Measurements from ENCODE around the gene MFRP. TPM values are rescaled to one million over a fixed set of nuclear protein-coding genes. Genes with fewer than 3 reads are reported as not detected.
A peak's percentile ranks its signal among the peaks of the same experiment; 100 is the strongest.

The MFRP gene
- total RNA-seq, 2 experiments from 2014 or later: not detected

DNA sequence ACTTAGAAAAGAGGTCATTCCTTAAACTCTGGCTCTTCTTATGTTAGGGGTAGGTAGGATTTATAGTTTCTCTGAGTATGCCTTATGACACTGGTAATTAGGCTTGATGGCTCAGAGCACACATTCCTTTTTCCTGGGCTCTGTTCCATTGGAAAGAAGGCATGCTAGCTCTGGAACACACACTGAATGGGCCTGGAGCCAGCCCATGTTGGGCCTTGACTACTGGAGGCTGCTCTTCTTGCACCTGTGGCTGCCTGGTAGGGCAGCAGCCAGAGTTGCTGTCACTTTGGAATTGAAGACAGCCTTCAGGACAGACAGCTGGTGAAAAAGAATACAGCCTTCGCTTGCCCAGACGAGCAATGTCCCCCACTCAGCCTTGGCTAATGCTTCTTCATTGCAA, 47.8 kb downstream of the MFRP start:
- Mint-ChIP-seq H3K4me3 (no peak overlapping the region), H3K9me3 (no peaks in the 10 kb centered on the region), H3K4me1 (ENCODE audit: low read depth) (peaks cover 3% of the 10 kb centered on the region), H3K27ac (no peak overlapping the region), H3K36me3 (ENCODE audit: low read depth) (peaks cover 91% of the 10 kb centered on the region), H3K27me3 (no peaks in the 10 kb centered on the region)
- ChIA-PET POLR2A (no interaction called here), CTCF (no interaction called here)
- intact Hi-C loops (cut with DNase I, micrococcal nuclease): no loop called here
- ATAC-seq (ENCODE audit: poor library complexity) (no peak), DNase-seq (no peak)
- Histone ChIP-seq H3K27ac (ENCODE audit: low read depth in 1 of 2, low read length in 2 of 2) (no peak overlapping the region), H3K9me3 (ENCODE audit: control insufficient read depth in 1 of 2, insufficient read depth in 1 of 2, low read length in 2 of 2) (no peaks in the 10 kb centered on the region), H3K36me3 (ENCODE audit: insufficient read depth, low read length) (peaks cover 89% of the 10 kb centered on the region), H3K27me3 (ENCODE audit: control insufficient read depth in 1 of 2, insufficient read depth in 2 of 2, low read length in 2 of 2) (no peaks in the 10 kb centered on the region), H3K4me1 (ENCODE audit: insufficient read depth, low read length) (no peaks in the 10 kb centered on the region), H3K4me3 (ENCODE audit: low read length) (no peak overlapping the region)
- TF ChIP-seq, protein P1, sequence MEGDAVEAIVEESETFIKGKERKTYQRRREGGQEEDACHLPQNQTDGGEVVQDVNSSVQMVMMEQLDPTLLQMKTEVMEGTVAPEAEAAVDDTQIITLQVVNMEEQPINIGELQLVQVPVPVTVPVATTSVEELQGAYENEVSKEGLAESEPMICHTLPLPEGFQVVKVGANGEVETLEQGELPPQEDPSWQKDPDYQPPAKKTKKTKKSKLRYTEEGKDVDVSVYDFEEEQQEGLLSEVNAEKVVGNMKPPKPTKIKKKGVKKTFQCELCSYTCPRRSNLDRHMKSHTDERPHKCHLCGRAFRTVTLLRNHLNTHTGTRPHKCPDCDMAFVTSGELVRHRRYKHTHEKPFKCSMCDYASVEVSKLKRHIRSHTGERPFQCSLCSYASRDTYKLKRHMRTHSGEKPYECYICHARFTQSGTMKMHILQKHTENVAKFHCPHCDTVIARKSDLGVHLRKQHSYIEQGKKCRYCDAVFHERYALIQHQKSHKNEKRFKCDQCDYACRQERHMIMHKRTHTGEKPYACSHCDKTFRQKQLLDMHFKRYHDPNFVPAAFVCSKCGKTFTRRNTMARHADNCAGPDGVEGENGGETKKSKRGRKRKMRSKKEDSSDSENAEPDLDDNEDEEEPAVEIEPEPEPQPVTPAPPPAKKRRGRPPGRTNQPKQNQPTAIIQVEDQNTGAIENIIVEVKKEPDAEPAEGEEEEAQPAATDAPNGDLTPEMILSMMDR (IDR thresholded peaks at IDR 0.05): no peak

DNA sequence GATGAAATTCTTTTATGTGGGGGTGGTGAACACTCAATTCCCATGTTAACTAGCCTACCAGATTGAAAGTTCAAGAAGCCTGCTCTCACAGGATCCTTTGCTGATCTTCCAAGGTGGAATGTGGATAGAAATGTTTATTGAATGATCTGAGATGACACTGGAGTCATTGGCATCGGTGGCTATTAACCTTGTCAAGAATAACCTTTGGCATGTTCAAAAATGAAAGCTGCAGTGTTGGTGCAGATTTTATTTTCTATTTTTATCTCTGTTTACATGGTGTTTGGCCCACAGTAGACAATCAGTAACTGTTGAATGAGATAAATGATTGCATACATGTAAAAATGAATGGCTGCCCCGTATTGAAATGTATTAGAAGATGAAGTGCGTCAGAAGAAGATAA, 48.6 kb downstream of the MFRP start:
- Histone ChIP-seq H3K27ac (ENCODE audit: low read depth in 1 of 2, low read length in 2 of 2) (no peak overlapping the region), H3K27me3 (ENCODE audit: control insufficient read depth in 1 of 2, insufficient read depth in 2 of 2, low read length in 2 of 2) (no peaks in the 10 kb centered on the region), H3K4me1 (ENCODE audit: insufficient read depth, low read length) (no peaks in the 10 kb centered on the region), H3K36me3 (ENCODE audit: insufficient read depth, low read length) (peaks cover 83% of the 10 kb centered on the region), H3K9me3 (ENCODE audit: control insufficient read depth in 1 of 2, insufficient read depth in 1 of 2, low read length in 2 of 2) (no peaks in the 10 kb centered on the region), H3K4me3 (ENCODE audit: low read length) (no peak overlapping the region)
- H3K4me1 Mint-ChIP-seq (ENCODE audit: low read depth): peaks cover 3% of the 10 kb centered on the region
- no peak overlapping the region for H3K27ac Mint-ChIP-seq
- POLR2A ChIA-PET: interaction anchor here (0.9 kb wide), 1 partner anchor 13 kb away, joined by 3 read pairs; no protein-coding TSS in a partner anchor
- no peak for DNase-seq
- no peaks in the 10 kb centered on the region for H3K27me3 Mint-ChIP-seq
- intact Hi-C loops (cut with DNase I, micrococcal nuclease): no loop called here
- CTCF ChIA-PET: interaction anchor here (1.0 to 1.6 kb wide), 2 partner anchors 8 to 23 kb away, joined by 3 to 4 read pairs; no protein-coding TSS in a partner anchor
- no peak for ATAC-seq (ENCODE audit: poor library complexity)
- no peak overlapping the region for H3K4me3 Mint-ChIP-seq
- peaks cover 91% of the 10 kb centered on the region for H3K36me3 Mint-ChIP-seq (ENCODE audit: low read depth)
- TF ChIP-seq, protein P1 (IDR thresholded peaks at IDR 0.05): no peak
- H3K9me3 Mint-ChIP-seq: no peaks in the 10 kb centered on the region

DNA sequence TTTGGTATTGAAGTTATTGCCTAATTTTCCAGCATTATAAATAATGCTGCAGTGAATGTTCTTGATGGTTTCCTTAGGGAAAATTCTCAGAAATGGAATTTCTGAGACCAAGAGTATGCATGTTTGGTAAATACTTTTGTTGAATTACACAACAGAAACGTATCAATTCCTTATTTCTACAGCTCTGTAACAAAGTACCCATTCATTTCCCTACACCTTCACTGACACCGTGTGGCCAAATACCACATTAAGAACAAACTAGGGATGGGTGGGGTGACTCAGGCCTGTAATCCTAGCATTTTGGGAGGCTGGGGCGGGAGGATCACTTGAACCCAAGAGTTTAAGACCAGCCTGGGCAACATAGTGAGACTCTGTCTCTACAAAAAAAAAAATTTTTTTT, 51.3 kb downstream of the MFRP start:
- ChIA-PET CTCF (no interaction called here), POLR2A (no interaction called here)
- Mint-ChIP-seq H3K9me3 (no peaks in the 10 kb centered on the region), H3K4me3 (no peak overlapping the region), H3K36me3 (ENCODE audit: low read depth) (peaks cover 83% of the 10 kb centered on the region), H3K27ac (no peak overlapping the region), H3K4me1 (ENCODE audit: low read depth) (no peaks in the 10 kb centered on the region), H3K27me3 (no peaks in the 10 kb centered on the region)
- DNase-seq (no peak), ATAC-seq (ENCODE audit: poor library complexity) (peak; percentile 49)
- Histone ChIP-seq H3K27me3 (ENCODE audit: control insufficient read depth in 1 of 2, insufficient read depth in 2 of 2, low read length in 2 of 2) (no peaks in the 10 kb centered on the region), H3K4me1 (ENCODE audit: insufficient read depth, low read length) (no peaks in the 10 kb centered on the region), H3K4me3 (ENCODE audit: low read length) (no peak overlapping the region), H3K27ac (ENCODE audit: low read depth in 1 of 2, low read length in 2 of 2) (no peak overlapping the region), H3K36me3 (ENCODE audit: insufficient read depth, low read length) (peaks cover 69% of the 10 kb centered on the region), H3K9me3 (ENCODE audit: control insufficient read depth in 1 of 2, insufficient read depth in 1 of 2, low read length in 2 of 2) (peaks cover 0 to 13% of the 10 kb centered on the region in 2 experiments)
- TF ChIP-seq, protein P1 (IDR thresholded peaks at IDR 0.05): no peak
- intact Hi-C loops (cut with DNase I, micrococcal nuclease): no loop called here
